ENCODE results near the gene MAP2K4.

Gene MAP2K4

GRCh38 chr17:12099412-12099811, 78.7 kb downstream of the MAP2K4 start:
- no peak overlapping the region for H3K4me3 ChIP-seq

DNA sequence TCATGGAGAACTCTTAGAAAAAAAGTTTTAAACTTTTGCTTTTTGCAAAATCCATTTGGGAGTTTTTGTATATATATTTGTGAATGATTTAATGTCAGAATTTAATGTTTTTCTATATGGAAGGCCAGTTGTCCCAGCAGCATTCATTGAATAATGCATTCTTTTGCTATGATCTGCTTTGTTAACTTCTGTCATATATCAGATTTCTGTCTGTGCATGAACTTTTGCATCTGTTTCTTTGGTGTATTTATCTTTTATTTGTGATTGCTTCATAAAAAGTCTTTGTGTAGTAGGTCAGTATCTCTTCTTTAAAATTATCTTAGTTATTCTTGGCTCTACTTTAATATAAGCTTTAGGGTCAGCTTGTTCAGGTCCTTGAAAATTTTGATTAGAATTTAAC, 84.2 kb downstream of the MAP2K4 start:
- H3K27ac ChIP-seq, result no peak overlapping the region
- no peak overlapping the region for H3K4me3 ChIP-seq
- DNase-seq (ENCODE audit: low spot score), result no peak
- TF ChIP-seq, protein P1, sequence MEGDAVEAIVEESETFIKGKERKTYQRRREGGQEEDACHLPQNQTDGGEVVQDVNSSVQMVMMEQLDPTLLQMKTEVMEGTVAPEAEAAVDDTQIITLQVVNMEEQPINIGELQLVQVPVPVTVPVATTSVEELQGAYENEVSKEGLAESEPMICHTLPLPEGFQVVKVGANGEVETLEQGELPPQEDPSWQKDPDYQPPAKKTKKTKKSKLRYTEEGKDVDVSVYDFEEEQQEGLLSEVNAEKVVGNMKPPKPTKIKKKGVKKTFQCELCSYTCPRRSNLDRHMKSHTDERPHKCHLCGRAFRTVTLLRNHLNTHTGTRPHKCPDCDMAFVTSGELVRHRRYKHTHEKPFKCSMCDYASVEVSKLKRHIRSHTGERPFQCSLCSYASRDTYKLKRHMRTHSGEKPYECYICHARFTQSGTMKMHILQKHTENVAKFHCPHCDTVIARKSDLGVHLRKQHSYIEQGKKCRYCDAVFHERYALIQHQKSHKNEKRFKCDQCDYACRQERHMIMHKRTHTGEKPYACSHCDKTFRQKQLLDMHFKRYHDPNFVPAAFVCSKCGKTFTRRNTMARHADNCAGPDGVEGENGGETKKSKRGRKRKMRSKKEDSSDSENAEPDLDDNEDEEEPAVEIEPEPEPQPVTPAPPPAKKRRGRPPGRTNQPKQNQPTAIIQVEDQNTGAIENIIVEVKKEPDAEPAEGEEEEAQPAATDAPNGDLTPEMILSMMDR (IDR thresholded peaks at IDR 0.05), result no peak

More at GRCh38 chr17:12099412-12099811, 78.7 kb downstream of the MAP2K4 start:
- no peak overlapping the region for H3K27ac ChIP-seq
- TF ChIP-seq, protein P1 (IDR thresholded peaks at IDR 0.05), result no peak
- DNase-seq (ENCODE audit: low spot score), result no peak

- TF ChIP-seq, protein P1 (IDR thresholded peaks at IDR 0.05), result no peak
- no peak for DNase-seq (ENCODE audit: low spot score)
- H3K4me3 ChIP-seq, result no peak overlapping the region
- H3K27ac ChIP-seq, result no peak overlapping the region
Measured at GRCh38 chr17:12107905-12108304, 87.2 kb downstream of the MAP2K4 start.

DNA sequence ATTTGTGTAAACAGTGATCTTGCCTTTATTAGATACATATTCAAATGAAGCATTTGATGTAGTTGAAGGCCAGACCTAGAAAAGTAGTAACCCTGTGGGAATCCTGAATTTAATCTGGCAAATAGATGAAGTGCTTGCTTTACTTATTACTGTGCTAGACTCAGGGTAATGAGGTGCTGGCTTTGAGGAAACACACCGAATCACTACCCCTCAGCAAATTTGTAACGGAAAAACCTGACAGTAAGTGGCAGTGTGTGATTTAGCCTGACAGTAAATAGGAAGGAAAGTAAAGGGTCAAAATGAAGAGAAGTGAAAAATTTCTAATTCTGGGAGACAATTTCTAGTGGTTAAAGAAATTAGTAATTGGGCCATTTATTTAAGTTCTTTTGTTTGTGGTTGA, 90.2 kb downstream of the MAP2K4 start:
- no peak for DNase-seq (ENCODE audit: low spot score)
- Histone ChIP-seq H3K27ac (no peak overlapping the region), H3K4me3 (no peak overlapping the region)
- TF ChIP-seq, protein P1 (IDR thresholded peaks at IDR 0.05), result no peak

DNA sequence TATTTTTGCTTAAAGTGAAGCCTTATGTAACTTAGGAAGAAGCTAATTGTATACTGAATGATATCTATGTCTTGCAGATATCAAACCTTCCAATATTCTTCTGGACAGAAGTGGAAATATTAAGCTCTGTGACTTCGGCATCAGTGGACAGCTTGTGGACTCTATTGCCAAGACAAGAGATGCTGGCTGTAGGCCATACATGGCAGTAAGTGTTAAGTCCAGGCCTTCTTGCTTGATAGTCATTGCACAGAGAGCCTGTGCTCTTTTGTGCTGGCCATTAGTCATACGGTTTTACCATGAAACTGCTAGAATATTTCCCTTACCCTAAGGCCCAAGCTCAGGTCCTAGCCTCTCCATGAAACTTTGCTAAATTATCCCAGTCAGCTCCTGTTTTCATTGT, 92.5 kb downstream of the MAP2K4 start:
- no peak for DNase-seq (ENCODE audit: low spot score)
- no peak overlapping the region for H3K27ac ChIP-seq
- H3K4me3 ChIP-seq, result no peak overlapping the region
- TF ChIP-seq, protein P1 (IDR thresholded peaks at IDR 0.05), result no peak

DNA sequence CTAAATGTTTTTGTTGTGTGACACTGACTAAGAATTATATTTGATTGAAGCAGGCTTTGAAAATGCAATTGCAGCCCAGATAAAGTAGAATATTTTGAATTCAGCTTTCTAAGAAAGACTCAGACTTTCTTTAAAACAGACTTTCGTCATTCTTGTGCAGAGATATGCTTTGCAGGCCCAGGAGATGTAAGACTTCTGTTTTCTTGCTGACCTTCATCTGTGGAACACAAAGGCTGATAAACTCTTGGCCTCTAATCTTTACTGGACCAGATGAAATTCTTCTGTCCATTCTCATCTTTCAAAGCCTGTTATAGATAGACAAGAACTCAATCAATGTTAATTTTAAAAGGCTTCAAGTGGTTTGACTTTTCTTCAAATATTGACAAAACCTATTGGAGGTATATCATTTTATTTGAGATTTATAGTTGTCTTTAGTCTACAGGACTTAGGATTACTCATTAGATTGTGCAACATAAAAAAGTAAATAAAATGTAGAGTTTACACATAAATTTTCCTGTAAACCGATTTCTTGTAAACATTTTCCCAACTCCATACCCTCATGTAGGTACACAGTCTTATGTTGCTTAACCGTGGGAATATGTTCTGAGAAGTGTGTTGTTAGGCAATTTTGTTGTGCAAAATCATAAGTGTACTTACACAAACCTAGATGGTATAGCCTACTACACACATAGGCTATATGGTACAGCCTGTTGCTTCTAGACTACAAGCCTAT, 94.2 kb downstream of the MAP2K4 start:
- TF ChIP-seq, protein P1 (IDR thresholded peaks at IDR 0.05), result no peak
- Histone ChIP-seq H3K4me3 (no peak overlapping the region), H3K27ac (no peak overlapping the region)
- no peak for DNase-seq (ENCODE audit: low spot score)

DNA sequence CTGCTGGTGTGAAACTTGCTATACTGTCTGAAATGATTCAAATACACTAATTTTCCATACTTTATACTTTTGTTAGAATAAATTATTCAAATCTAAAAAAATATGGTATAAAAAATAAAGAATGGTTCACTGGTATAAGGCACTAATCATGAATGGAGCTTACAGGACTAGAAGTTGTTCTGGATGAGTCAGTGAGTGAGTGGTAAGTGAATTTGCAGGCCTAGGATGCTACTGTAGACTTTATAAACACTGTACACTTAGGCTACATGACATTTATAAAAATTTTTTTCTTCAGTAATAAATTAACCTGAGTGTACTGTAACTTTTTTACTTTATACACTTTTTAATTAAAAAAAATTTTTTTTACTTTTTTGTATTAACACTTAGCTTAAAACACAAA, 95.5 kb downstream of the MAP2K4 start:
- TF ChIP-seq, protein P1 (IDR thresholded peaks at IDR 0.05), result no peak
- no peak for DNase-seq (ENCODE audit: low spot score)
- Histone ChIP-seq H3K4me3 (no peak overlapping the region), H3K27ac (no peak overlapping the region)

Measured in coronary artery (tissue), 2 donors.